Activated CD4-positive, alpha-beta T cell treated with anti-CD3 and anti-CD28 coated beads for 24 hours (primary cell): ENCODE measurements around the gene YTHDF1.
"Not testable (repeated sequence)": the region's sequence is repeated elsewhere in the genome, so short reads cannot be mapped to it uniquely, and the experiment has no call there.

ENCODE experiments used
- DNase-seq, 2 donors: peaks; one replicate each; pipeline ENCODE4 v3.0.0-alpha.2; 2020; ENCODE audit warnings: low read depth in 2 of 2

Gene YTHDF1

GRCh38 chr20:63171991-63172390, 43.9 kb downstream of the YTHDF1 start:
- no peak for DNase-seq

GRCh38 chr20:63169681-63170080, 46.2 kb downstream of the YTHDF1 start:
- no peak for DNase-seq

GRCh38 chr20:63168861-63169260, 47.1 kb downstream of the YTHDF1 start:
- DNase-seq: no peak

GRCh38 chr20:63167918-63168520, 47.9 kb downstream of the YTHDF1 start:
- DNase-seq: no peak

- DNase-seq: no peak
Observed at GRCh38 chr20:63167026-63167917, 48.7 kb downstream of the YTHDF1 start.

- no peak for DNase-seq
Observed at GRCh38 chr20:63166193-63167020, 49.5 kb downstream of the YTHDF1 start.

GRCh38 chr20:63165356-63166192, 50.4 kb downstream of the YTHDF1 start:
- no peak for DNase-seq

- DNase-seq: no peak
Observed at GRCh38 chr20:63164484-63165355, 51.2 kb downstream of the YTHDF1 start.

GRCh38 chr20:63163596-63164483, 52.1 kb downstream of the YTHDF1 start:
- no peak for DNase-seq

GRCh38 chr20:63163171-63163570, 52.8 kb downstream of the YTHDF1 start:
- DNase-seq: no peak

GRCh38 chr20:63162206-63162795, 53.6 kb downstream of the YTHDF1 start:
- no peak for DNase-seq

- no peak for DNase-seq
Observed at GRCh38 chr20:63161176-63161651, 54.7 kb downstream of the YTHDF1 start.

- no peak for DNase-seq
Observed at GRCh38 chr20:63160641-63161175, 55.2 kb downstream of the YTHDF1 start.

GRCh38 chr20:63159826-63160640, 55.9 kb downstream of the YTHDF1 start:
- no peak for DNase-seq

- not testable (repeated sequence) for DNase-seq
Observed at GRCh38 chr20:63159251-63159650, 56.7 kb downstream of the YTHDF1 start.

GRCh38 chr20:63158845-63159244, 57.1 kb downstream of the YTHDF1 start:
- no peak for DNase-seq

GRCh38 chr20:63158352-63158751, 57.6 kb downstream of the YTHDF1 start:
- no peak for DNase-seq

GRCh38 chr20:63157431-63157830, 58.5 kb downstream of the YTHDF1 start:
- not testable (repeated sequence) for DNase-seq
